HAP-1 (cell line): ENCODE results near the gene PDCD2L.
A peak's percentile ranks its signal among the peaks of the same experiment; 100 is the strongest.

Experiments used
- DNase-seq, 2 experiments: peaks; one replicate each; pipeline ENCODE4 v3.0.0-alpha.2; 2016 to 2020; ENCODE audit warnings: low spot score in 2 of 2
- H3K27me3 ChIP-seq: fragments of 250-450 bp; sonication (Bioruptor Pico); 2 replicates; pipeline ENCODE4 v1.5.1; 2020; ENCODE audit warnings: low read depth, mild to moderate bottlenecking, moderate library complexity
- H3K36me3 ChIP-seq: fragments of 250-450 bp; sonication (Bioruptor Pico); replicated peaks from 2 replicates; pipeline ENCODE4 v1.5.1; 2020; ENCODE audit warnings: mild to moderate bottlenecking
- H3K4me1 ChIP-seq: fragments of 250-450 bp; sonication (Bioruptor Pico); 2 replicates; pipeline ENCODE4 v1.5.1; 2020; ENCODE audit warnings: mild to moderate bottlenecking
- H3K4me3 ChIP-seq: fragments of 250-450 bp; sonication (Bioruptor Pico); 2 replicates; pipeline ENCODE4 v1.5.1; 2020; ENCODE audit warnings: mild to moderate bottlenecking, moderate library complexity
- H3K9me3 ChIP-seq: fragments of 250-450 bp; sonication (Bioruptor Pico); 2 replicates; pipeline ENCODE4 v1.5.1; 2020; ENCODE audit warnings: mild to moderate bottlenecking, moderate library complexity
- in situ Hi-C: fragments of 300-500 bp; cut with MboI; formaldehyde crosslinking; loops from 3 replicates; pipeline ENCODE4 v1.14.3; 2020; ENCODE audit warnings: low sequenced_read_pairs, inconsistent platforms, mixed read lengths

Gene PDCD2L

GRCh38 chr19:34404109-34404909 lies at the start of gene PDCD2L:
Gene PDCD2L (plus strand): TSS chr19:34404399. CDS start chr19:34404431, 32 bp downstream.
- H3K9me3 ChIP-seq: no peaks in the 10 kb centered on the region
- H3K27me3 ChIP-seq: no peaks in the 10 kb centered on the region
- peaks cover 33% of the 10 kb centered on the region for H3K36me3 ChIP-seq
- peak; percentile 94 to 97 for DNase-seq
- in situ Hi-C loops: no loop called here
- peak within 1 kb of the TSS; percentile 94 for H3K4me3 ChIP-seq
- H3K4me1 ChIP-seq: peaks cover 8% of the 10 kb centered on the region

- Histone ChIP-seq H3K4me1 (peaks cover 11% of the 10 kb centered on the region), H3K36me3 (peaks cover 4% of the 10 kb centered on the region; the same call in 1 of the 2 replicates), H3K4me3 (no peak overlapping the region), H3K27me3 (no peaks in the 10 kb centered on the region), H3K9me3 (no peaks in the 10 kb centered on the region)
- DNase-seq: no peak
- in situ Hi-C loops: no loop called here
Measured at GRCh38 chr19:34355201-34355600, 49.0 kb upstream of the PDCD2L start.

GRCh38 chr19:34356875-34357274 lies 47.3 kb upstream of the PDCD2L start:
- no peak for DNase-seq
- Histone ChIP-seq H3K4me1 (peaks cover 11% of the 10 kb centered on the region), H3K27me3 (no peaks in the 10 kb centered on the region), H3K36me3 (no peaks in the 10 kb centered on the region; the same call in 1 of the 2 replicates), H3K9me3 (no peaks in the 10 kb centered on the region), H3K4me3 (no peak overlapping the region)
- in situ Hi-C loops: no loop called here

- no peaks in the 10 kb centered on the region for H3K27me3 ChIP-seq
Measured at GRCh38 chr19:34357431-34357830, 46.8 kb upstream of the PDCD2L start.

GRCh38 chr19:34359140-34359953 lies 44.9 kb upstream of the PDCD2L start:
- Histone ChIP-seq H3K4me3 (peak overlapping the region; percentile 29), H3K4me1 (peaks cover 11% of the 10 kb centered on the region), H3K27me3 (no peaks in the 10 kb centered on the region), H3K36me3 (no peaks in the 10 kb centered on the region), H3K9me3 (no peaks in the 10 kb centered on the region)
- in situ Hi-C loops: no loop called here
- peak; percentile 93 to 96 for DNase-seq

More at GRCh38 chr19:34357431-34357830, 46.8 kb upstream of the PDCD2L start:
- no peak overlapping the region for H3K4me3 ChIP-seq
- H3K9me3 ChIP-seq: no peaks in the 10 kb centered on the region
- no peak for DNase-seq
- H3K4me1 ChIP-seq: peaks cover 11% of the 10 kb centered on the region
- in situ Hi-C loops: no loop called here
- no peaks in the 10 kb centered on the region; the same call in 1 of the 2 replicates for H3K36me3 ChIP-seq

- no peaks in the 10 kb centered on the region for H3K27me3 ChIP-seq
- H3K9me3 ChIP-seq: no peaks in the 10 kb centered on the region
- in situ Hi-C loops: no loop called here
- peak overlapping the region; percentile 29 for H3K4me3 ChIP-seq
- DNase-seq: no peak
- H3K36me3 ChIP-seq: no peaks in the 10 kb centered on the region
- H3K4me1 ChIP-seq: peaks cover 15% of the 10 kb centered on the region
Measured at GRCh38 chr19:34359954-34360315, 44.3 kb upstream of the PDCD2L start.

GRCh38 chr19:34360354-34360909 lies 43.8 kb upstream of the PDCD2L start:
- H3K36me3 ChIP-seq: no peaks in the 10 kb centered on the region
- H3K9me3 ChIP-seq: no peaks in the 10 kb centered on the region
- no peaks in the 10 kb centered on the region for H3K27me3 ChIP-seq
- no peak overlapping the region for H3K4me3 ChIP-seq
- in situ Hi-C loops: no loop called here
- H3K4me1 ChIP-seq: peaks cover 15% of the 10 kb centered on the region
- no peak for DNase-seq

GRCh38 chr19:34362679-34363069 lies 41.5 kb upstream of the PDCD2L start:
- no peak for DNase-seq
- in situ Hi-C loops: no loop called here
- Histone ChIP-seq H3K4me3 (no peak overlapping the region), H3K4me1 (peaks cover 21% of the 10 kb centered on the region), H3K36me3 (peaks cover 14% of the 10 kb centered on the region), H3K9me3 (no peaks in the 10 kb centered on the region), H3K27me3 (no peaks in the 10 kb centered on the region)

- no peaks in the 10 kb centered on the region for H3K9me3 ChIP-seq
- no peak overlapping the region for H3K4me3 ChIP-seq
Measured at GRCh38 chr19:34363094-34363493, 41.1 kb upstream of the PDCD2L start.

GRCh38 chr19:34363930-34364329 lies 40.3 kb upstream of the PDCD2L start:
- Histone ChIP-seq H3K36me3 (peaks cover 27% of the 10 kb centered on the region), H3K4me3 (no peak overlapping the region), H3K9me3 (no peaks in the 10 kb centered on the region), H3K4me1 (peaks cover 16% of the 10 kb centered on the region), H3K27me3 (no peaks in the 10 kb centered on the region)
- DNase-seq: no peak
- in situ Hi-C loops: no loop called here

More at GRCh38 chr19:34363094-34363493, 41.1 kb upstream of the PDCD2L start:
- in situ Hi-C loops: no loop called here
- H3K27me3 ChIP-seq: no peaks in the 10 kb centered on the region
- peaks cover 21% of the 10 kb centered on the region for H3K4me1 ChIP-seq
- no peak for DNase-seq
- H3K36me3 ChIP-seq: peaks cover 18% of the 10 kb centered on the region

- H3K9me3 ChIP-seq: no peaks in the 10 kb centered on the region
- H3K4me3 ChIP-seq: peak overlapping the region; percentile 78
- H3K27me3 ChIP-seq: no peaks in the 10 kb centered on the region
- peaks cover 32% of the 10 kb centered on the region for H3K36me3 ChIP-seq
- DNase-seq: no peak
- peaks cover 15% of the 10 kb centered on the region for H3K4me1 ChIP-seq
- in situ Hi-C loops: no loop called here
Measured at GRCh38 chr19:34364462-34364829, 39.8 kb upstream of the PDCD2L start.

- Histone ChIP-seq H3K4me1 (peaks cover 11% of the 10 kb centered on the region), H3K36me3 (peaks cover 37% of the 10 kb centered on the region), H3K4me3 (peak within 1 kb of the TSS; percentile 78), H3K27me3 (no peaks in the 10 kb centered on the region), H3K9me3 (no peaks in the 10 kb centered on the region)
- peak; percentile 33 to 70 for DNase-seq
- in situ Hi-C loops: no loop called here
Measured at GRCh38 chr19:34364830-34365462, 39.3 kb upstream of the PDCD2L start, which contains the start of gene GPI. Gene GPI (plus strand): TSS chr19:34365196. CDS start chr19:34365267, 71 bp downstream.
